ENCODE results near the gene CCNQ.

Gene CCNQ

DNA sequence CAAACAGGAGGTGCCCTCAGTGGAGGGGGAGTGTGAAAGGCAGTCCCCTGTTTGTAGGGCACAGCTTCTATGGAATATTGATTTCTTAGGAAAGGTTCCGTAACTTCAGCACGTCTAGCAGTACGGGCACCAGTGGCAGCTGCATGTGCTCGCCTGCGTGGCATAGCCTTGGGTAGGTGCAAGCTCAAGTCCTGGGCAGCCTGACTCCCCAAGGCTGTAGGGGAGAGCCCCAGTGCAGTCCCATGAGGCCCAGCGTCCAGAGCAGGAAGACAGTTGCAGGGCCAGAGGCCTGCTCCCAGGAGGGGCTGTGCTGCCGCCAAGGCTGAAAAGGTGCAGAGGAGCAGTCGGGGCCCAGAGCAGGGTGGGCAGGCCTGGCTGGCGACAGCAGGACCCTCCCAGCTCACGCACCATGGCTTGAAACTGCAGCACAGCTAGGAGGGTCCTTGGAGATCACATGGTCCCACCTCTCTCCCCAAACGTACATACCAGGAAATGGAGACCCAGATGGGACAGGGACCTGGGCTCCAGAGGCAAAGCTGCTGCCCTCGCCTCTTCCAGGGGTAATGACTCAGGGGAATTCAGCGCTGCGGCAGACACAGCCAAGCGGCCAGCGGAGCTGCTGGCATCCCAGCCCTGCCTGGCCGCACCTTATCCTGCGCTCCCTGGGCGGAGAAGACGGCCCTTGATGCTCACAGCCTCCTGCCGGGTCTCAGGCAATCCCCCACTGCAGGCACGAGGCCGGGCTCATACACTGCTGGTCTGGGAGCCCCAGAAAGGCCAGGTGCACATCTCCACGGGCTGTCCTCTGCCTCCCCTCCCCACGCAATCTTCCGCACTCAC lies 42.0 kb upstream of the CCNQ start:
- no peak for TF ChIP-seq GATA3 (IDR thresholded peaks at IDR 0.05; ENCODE audit: low read depth, low read length)
- no peak for TF ChIP-seq GATA2 (IDR thresholded peaks at IDR 0.05; ENCODE audit: low read depth, low read length)

DNA sequence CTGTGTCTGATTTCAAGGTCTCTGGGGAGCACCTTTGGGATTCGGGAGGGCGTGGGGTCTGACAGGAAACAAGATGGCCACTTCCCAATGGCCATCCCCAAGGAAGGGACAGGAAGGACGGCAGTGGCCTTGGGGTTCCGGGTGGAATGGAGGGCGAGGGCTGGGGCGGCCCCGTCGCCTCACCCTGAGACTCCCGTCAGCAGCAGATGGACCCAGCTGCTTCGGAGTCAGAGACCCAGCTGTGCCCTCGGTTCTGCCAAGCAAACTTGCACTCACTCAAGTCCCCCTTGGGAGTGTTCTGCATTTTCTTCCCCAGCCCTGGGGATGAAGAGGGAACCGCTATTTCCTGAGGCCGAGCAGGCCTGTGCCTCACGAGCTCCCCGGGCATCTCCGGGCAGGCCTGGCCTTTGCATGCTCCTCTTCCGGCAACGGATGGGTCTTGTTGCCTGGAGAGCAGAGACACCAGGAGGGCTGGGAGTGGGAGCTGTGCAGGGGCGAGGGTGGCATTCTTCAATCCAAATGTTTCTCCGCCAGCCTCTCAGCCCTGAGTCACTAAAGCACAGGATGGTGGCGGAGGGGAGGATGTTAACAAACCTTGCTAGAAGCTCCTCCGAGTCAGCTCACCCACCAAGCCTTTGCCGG lies 41.2 kb upstream of the CCNQ start:
- TF ChIP-seq GATA2 (IDR thresholded peaks at IDR 0.05; ENCODE audit: low read depth, low read length) (no peak), GATA3 (IDR thresholded peaks at IDR 0.05; ENCODE audit: low read depth, low read length) (no peak)

GRCh38 chrX:153639177-153640044 lies 40.5 kb upstream of the CCNQ start:
- TF ChIP-seq GATA2 (IDR thresholded peaks at IDR 0.05; ENCODE audit: low read depth, low read length) (no peak), GATA3 (IDR thresholded peaks at IDR 0.05; ENCODE audit: low read depth, low read length) (no peak)

- TF ChIP-seq GATA3 (IDR thresholded peaks at IDR 0.05; ENCODE audit: low read depth, low read length): no peak
- TF ChIP-seq GATA2 (IDR thresholded peaks at IDR 0.05; ENCODE audit: low read depth, low read length): no peak
These were observed 39.7 kb upstream of the CCNQ start for GRCh38 chrX:153638436-153639176.

DNA sequence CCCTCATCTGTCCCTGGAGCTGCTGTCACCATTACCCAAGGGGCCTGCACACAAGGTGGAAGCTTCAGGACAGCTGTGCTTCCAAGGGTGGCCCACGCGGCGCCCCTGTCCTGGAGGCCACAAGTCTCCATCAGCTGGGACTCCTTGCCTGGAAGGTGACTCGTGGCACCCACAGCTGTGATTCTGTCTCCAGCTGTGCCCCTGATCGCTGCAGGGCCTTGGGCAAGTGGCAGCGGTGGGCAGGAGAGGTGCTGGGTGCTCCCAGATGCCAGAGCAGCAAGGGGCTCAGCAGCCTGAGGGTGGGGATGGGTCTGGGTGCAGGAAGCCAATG lies 39.1 kb upstream of the CCNQ start:
- TF ChIP-seq GATA2 (IDR thresholded peaks at IDR 0.05; ENCODE audit: low read depth, low read length): no peak
- no peak for TF ChIP-seq GATA3 (IDR thresholded peaks at IDR 0.05; ENCODE audit: low read depth, low read length)

- no peak for TF ChIP-seq GATA3 (IDR thresholded peaks at IDR 0.05; ENCODE audit: low read depth, low read length)
- no peak for TF ChIP-seq GATA2 (IDR thresholded peaks at IDR 0.05; ENCODE audit: low read depth, low read length)
These were observed 38.4 kb upstream of the CCNQ start for GRCh38 chrX:153637121-153638040.

DNA sequence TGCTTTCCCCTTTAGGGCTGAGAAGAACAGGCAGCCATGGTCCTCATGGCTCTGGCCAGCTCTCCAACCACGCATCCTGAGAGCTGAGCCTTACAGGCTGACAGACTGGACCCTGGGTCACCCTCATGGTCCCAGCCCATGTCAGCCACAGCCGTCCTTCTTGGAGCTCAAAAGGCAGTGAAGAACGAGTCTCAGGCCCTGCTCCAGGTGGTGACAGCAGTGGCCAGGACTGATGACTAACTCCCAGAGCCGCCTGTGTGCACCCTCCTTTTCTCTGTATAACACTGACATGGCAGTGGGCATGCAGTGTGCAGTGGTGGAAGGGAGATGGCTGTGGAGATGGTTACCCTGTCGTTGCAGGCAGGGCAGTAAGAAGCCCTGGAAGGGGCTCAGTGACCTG lies 37.8 kb upstream of the CCNQ start:
- no peak for TF ChIP-seq GATA3 (IDR thresholded peaks at IDR 0.05; ENCODE audit: low read depth, low read length)
- no peak for TF ChIP-seq GATA2 (IDR thresholded peaks at IDR 0.05; ENCODE audit: low read depth, low read length)

GRCh38 chrX:153635788-153636668 lies 37.1 kb upstream of the CCNQ start:
- TF ChIP-seq GATA2 (IDR thresholded peaks at IDR 0.05; ENCODE audit: low read depth, low read length): no peak

DNA sequence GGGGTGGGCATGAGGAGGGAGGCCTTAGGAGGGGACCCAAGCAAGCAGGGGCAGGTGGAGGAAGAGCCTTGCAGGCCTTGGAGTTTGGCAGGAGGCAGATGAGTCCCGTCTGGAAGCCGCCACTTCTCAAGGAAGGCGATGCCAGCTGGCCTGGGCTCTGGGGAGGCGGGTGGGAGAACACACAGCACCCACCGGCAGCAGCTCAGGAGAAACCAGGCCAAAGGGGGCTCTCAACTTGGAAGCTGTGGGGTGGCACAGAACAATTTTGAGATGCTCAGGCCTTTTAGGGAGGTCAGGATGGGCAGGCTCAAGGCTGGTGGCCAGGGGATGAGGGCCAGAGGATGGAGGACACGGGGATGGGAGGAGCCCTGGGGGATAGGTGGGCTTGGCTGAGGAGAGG lies 36.4 kb upstream of the CCNQ start:
- no peak for TF ChIP-seq GATA3 (IDR thresholded peaks at IDR 0.05; ENCODE audit: low read depth, low read length)
- no peak for TF ChIP-seq GATA2 (IDR thresholded peaks at IDR 0.05; ENCODE audit: low read depth, low read length)

DNA sequence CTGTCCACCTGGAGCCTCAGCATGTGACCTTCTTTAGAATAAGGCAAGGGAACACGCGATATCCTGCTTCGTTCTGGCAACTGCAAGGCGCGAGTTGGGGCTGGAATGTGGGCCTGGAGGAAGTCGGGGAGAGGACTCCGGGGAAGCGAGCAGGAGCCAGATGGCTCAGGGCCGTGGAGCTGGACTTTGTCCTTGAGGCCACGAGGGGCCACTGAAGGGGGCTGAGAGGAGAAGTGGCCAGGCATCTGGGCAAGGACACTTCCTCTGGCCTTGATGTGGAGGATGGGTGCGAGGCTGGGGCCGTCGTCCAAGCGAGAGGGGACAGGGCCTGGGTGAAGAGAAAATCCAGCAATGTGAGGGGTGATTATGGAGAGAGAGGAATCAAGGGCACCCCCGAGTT lies 35.9 kb upstream of the CCNQ start:
- TF ChIP-seq GATA2 (IDR thresholded peaks at IDR 0.05; ENCODE audit: low read depth, low read length) (no peak), GATA3 (IDR thresholded peaks at IDR 0.05; ENCODE audit: low read depth, low read length) (no peak)

GRCh38 chrX:153634236-153634635 lies 35.3 kb upstream of the CCNQ start:
- TF ChIP-seq GATA3 (IDR thresholded peaks at IDR 0.05; ENCODE audit: low read depth, low read length) (no peak), GATA2 (IDR thresholded peaks at IDR 0.05; ENCODE audit: low read depth, low read length) (no peak)

GRCh38 chrX:153633607-153634180 lies 34.8 kb upstream of the CCNQ start:
- TF ChIP-seq GATA3 (IDR thresholded peaks at IDR 0.05; ENCODE audit: low read depth, low read length): no peak
- no peak for TF ChIP-seq GATA2 (IDR thresholded peaks at IDR 0.05; ENCODE audit: low read depth, low read length)
